Natural killer cell (primary cell): Measurements from ENCODE around the gene NAP1L4. TPM values are rescaled to one million over a fixed set of nuclear protein-coding genes. Genes with fewer than 3 reads are reported as not detected.

Experiments
- ATAC-seq, 3 donors: fragments of 150-1000 bp in 2 of 3; fragments of 200-7000 bp in 1 of 3; cut with Tn5 transposase; 1 replicate in 1 of 3; 2 replicates in 2 of 3; pipeline ENCODE4 v1.10.0; 2021; ENCODE audit warnings: mild to moderate bottlenecking in 2 of 3, moderate library complexity in 2 of 3
- DNase-seq, 2 donors: peaks; one replicate each; pipeline versions ENCODE4 v3.0.0 to v3.0.0-alpha.2; 2013 to 2021; ENCODE audit warnings: mixed read lengths in 1 of 2
- H3K27ac ChIP-seq: one replicate; pipeline ENCODE4 v1.5.1; 2013; ENCODE audit warnings: mild to moderate bottlenecking, low read length
- H3K27me3 ChIP-seq: one replicate; pipeline ENCODE4 v1.6.1; 2013; ENCODE audit warnings: low read length; ENCODE audit not compliant: control insufficient read depth, insufficient read depth
- H3K36me3 ChIP-seq: one replicate; pipeline ENCODE4 v1.6.1; 2013; ENCODE audit warnings: low read length; ENCODE audit not compliant: control insufficient read depth, insufficient read depth
- H3K4me1 ChIP-seq: one replicate; pipeline ENCODE4 v1.6.1; 2013; ENCODE audit warnings: low read length; ENCODE audit not compliant: control insufficient read depth, insufficient read depth
- H3K4me3 ChIP-seq: one replicate; pipeline ENCODE4 v1.5.1; 2013; ENCODE audit warnings: low read length
- H3K9me3 ChIP-seq: one replicate; pipeline ENCODE4 v1.6.1; 2013; ENCODE audit warnings: low read length; ENCODE audit not compliant: control insufficient read depth, insufficient read depth
- H3K27ac Mint-ChIP-seq, 2 donors: one replicate each; pipeline ENCODE4 v1.8.0; 2022; ENCODE audit warnings: mild to moderate bottlenecking in 2 of 2, mixed read lengths in 2 of 2, moderate library complexity in 1 of 2
- H3K27me3 Mint-ChIP-seq, 2 donors: one replicate each; pipeline ENCODE4 v1.8.0; 2022; ENCODE audit warnings: low read depth in 2 of 2, mixed read lengths in 2 of 2
- H3K36me3 Mint-ChIP-seq: one replicate; pipeline ENCODE4 v1.8.0; 2022; ENCODE audit warnings: mixed read lengths
- H3K4me1 Mint-ChIP-seq, 2 donors: one replicate each; pipeline ENCODE4 v1.8.0; 2022; ENCODE audit warnings: mixed read lengths in 2 of 2
- H3K4me3 Mint-ChIP-seq: one replicate; pipeline ENCODE4 v1.8.0; 2022; ENCODE audit warnings: mild to moderate bottlenecking, moderate library complexity, mixed read lengths
- H3K9me3 Mint-ChIP-seq, 2 donors: one replicate each; pipeline ENCODE4 v1.8.0; 2022; ENCODE audit warnings: mixed read lengths in 2 of 2
- WGBS: methylation state at CpG from one replicate; pipeline ENCODE4 v1.1.7; 2013; ENCODE audit warnings: missing lambda C conversion rate; ENCODE audit not compliant: insufficient coverage; 5-methylcytosine and 5-hydroxymethylcytosine counted together
- intact Hi-C: fragments of 100-400 bp; cut with micrococcal nuclease; formaldehyde crosslinking; loops from one replicate; pipeline ENCODE4 v1.14.2; 2022
- total RNA-seq, 4 donors: library from RNA; stranded (reverse); fragments of 120-200 nt in 1 of 4; gene quantifications; one replicate each; pipeline versions ENCODE4 v1.2.3 to v1.2.4, GENCODE V29; 2013 to 2022
- TF ChIP-seq, protein P1 (sequence below): fragments of 200-600 bp; IDR thresholded peaks from one replicate; pipeline ENCODE4 v1.8.0; 2022; ENCODE audit warnings: antibody characterized with exemption

Gene NAP1L4
- total RNA-seq, 3 donors from 2014 or later (not counting 1 experiment from before 2014, with no cell fraction given): 219 to 244 (median 237) TPM

DNA sequence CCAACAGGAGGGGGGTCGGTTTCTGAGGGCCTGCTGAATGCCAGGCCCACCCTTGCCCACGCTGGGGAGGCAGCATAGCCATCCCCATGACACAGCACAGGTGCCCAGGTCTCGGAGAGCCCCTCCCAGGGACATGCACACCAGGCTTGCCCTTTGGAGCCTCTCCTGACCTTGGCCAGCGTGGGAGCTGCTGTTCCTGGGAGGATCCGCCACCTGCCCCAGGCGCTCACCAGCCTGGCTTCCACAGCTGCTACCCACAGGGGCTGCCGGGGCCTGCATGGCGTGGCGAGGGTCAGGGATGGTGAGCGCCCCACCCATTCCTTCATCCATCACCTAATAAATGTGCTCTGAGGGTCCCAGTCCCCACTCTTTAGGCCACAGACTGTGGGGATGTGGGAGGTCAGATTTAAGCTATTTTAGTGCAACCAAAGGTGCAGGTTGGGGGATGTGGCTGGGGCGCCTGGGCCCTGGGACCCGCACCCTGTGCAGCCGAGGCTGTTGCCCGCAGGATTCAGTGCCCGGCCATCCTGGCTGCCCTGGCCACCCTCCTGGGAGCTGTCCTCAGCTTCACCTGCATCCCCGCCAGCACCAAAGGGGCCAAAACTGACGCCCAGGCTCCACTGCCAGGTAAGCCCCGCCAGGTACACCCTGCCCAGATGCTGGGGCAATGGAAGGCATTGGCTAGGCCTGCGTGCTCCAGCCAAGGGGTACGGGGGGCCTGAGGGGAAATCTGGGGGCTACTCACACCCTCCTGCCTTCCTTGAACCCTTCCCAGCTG is 75.8 kb downstream of the NAP1L4 start:
- H3K4me1 Mint-ChIP-seq: peaks cover 10 to 13% of the 10 kb centered on the region in 2 donors
- intact Hi-C loops: no loop called here
- Histone ChIP-seq H3K36me3 (no peaks in the 10 kb centered on the region), H3K4me1 (peaks cover 16% of the 10 kb centered on the region), H3K4me3 (no peak overlapping the region), H3K9me3 (no peaks in the 10 kb centered on the region), H3K27me3 (no peaks in the 10 kb centered on the region), H3K27ac (no peak overlapping the region)
- DNase-seq: no peak
- no peak overlapping the region for H3K27ac Mint-ChIP-seq
- no peak for ATAC-seq
- TF ChIP-seq, protein P1, sequence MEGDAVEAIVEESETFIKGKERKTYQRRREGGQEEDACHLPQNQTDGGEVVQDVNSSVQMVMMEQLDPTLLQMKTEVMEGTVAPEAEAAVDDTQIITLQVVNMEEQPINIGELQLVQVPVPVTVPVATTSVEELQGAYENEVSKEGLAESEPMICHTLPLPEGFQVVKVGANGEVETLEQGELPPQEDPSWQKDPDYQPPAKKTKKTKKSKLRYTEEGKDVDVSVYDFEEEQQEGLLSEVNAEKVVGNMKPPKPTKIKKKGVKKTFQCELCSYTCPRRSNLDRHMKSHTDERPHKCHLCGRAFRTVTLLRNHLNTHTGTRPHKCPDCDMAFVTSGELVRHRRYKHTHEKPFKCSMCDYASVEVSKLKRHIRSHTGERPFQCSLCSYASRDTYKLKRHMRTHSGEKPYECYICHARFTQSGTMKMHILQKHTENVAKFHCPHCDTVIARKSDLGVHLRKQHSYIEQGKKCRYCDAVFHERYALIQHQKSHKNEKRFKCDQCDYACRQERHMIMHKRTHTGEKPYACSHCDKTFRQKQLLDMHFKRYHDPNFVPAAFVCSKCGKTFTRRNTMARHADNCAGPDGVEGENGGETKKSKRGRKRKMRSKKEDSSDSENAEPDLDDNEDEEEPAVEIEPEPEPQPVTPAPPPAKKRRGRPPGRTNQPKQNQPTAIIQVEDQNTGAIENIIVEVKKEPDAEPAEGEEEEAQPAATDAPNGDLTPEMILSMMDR: no peak
- H3K9me3 Mint-ChIP-seq: no peaks in the 10 kb centered on the region
- 94% methylated on average over 17 of the region's 20 CpGs for WGBS
- H3K4me3 Mint-ChIP-seq: no peak overlapping the region
- H3K27me3 Mint-ChIP-seq: no peaks in the 10 kb centered on the region
- no peaks in the 10 kb centered on the region for H3K36me3 Mint-ChIP-seq

DNA sequence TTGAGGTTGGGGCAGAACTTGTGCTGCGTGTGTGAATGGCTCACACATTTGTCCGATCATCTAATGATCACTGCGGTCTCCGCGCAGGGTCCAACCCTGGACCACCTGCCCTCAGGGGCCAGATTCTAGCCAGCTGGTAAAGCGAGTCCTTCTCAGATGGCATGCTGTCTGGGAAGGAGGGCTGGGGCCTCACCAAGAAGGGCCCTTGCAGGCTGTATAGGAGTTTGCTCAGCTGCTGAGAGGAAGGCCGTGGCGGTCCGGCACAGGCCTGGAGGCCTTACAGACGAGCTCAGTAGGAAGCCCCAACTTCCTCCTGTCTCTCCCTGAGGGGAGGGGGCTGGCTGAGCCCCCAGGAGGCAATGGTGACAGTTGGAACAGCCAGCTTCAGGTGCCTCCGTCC is 76.7 kb downstream of the NAP1L4 start:
- H3K4me3 ChIP-seq: no peak overlapping the region
- H3K36me3 ChIP-seq: no peaks in the 10 kb centered on the region
- Mint-ChIP-seq H3K4me3 (no peak overlapping the region), H3K27me3 (no peaks in the 10 kb centered on the region), H3K27ac (no peak overlapping the region), H3K36me3 (no peaks in the 10 kb centered on the region), H3K4me1 (peaks cover 10 to 19% of the 10 kb centered on the region in 2 donors), H3K9me3 (no peaks in the 10 kb centered on the region)
- 82% methylated on average over 11 of the region's 11 CpGs for WGBS
- intact Hi-C loops: no loop called here
- TF ChIP-seq, protein P1: no peak
- DNase-seq (no peak), ATAC-seq (no peak)
- H3K9me3 ChIP-seq: no peaks in the 10 kb centered on the region
- H3K4me1 ChIP-seq: peaks cover 16% of the 10 kb centered on the region
- no peaks in the 10 kb centered on the region for H3K27me3 ChIP-seq
- no peak overlapping the region for H3K27ac ChIP-seq

DNA sequence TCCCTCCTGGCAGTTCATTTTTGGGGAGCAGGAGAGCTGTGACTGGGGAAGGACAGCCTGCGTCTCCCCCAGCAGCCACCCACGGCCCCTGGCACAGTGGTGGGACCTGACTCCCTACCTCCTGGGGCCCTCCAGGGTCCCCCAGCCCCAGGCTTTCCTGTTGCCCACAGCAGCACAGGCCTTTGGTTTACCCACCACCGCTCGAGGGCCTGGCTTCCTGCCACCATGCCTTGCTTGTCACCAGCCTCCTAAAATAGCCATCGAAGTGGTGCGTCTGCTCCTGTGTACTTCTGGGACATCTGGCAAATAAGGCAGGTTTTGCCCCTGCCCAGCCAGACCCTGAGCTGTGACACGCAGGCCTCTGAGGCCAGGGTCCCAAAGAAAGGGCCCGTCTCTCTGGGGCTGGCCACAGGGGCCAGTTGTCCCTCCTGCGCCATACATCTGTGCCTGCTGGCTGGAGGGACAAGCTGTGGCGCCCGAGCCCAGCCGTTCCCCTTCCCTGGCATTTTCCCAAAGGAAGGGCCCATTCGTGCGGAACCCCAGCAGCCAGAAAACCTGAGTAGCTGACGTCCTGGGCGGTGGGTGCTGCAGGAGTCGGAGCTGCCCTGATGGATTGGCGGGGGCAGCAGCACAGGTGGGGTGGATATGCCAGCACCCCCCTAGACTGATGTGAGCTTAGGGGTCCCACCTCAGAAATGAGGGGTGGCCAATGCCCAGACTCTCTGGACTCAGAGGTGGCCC is 77.5 kb downstream of the NAP1L4 start:
- no peak for DNase-seq
- intact Hi-C loops: no loop called here
- Mint-ChIP-seq H3K36me3 (no peaks in the 10 kb centered on the region), H3K27ac (peak overlapping the region in 1 of 2 donors; percentile 42), H3K27me3 (no peaks in the 10 kb centered on the region), H3K9me3 (no peaks in the 10 kb centered on the region), H3K4me1 (peaks cover 10 to 21% of the 10 kb centered on the region in 2 donors), H3K4me3 (no peak overlapping the region)
- peak in 1 of 3 donors; percentile 53 for ATAC-seq
- H3K27me3 ChIP-seq: no peaks in the 10 kb centered on the region
- peaks cover 16% of the 10 kb centered on the region for H3K4me1 ChIP-seq
- TF ChIP-seq, protein P1: no peak
- H3K4me3 ChIP-seq: no peak overlapping the region
- 54% methylated on average over 18 of the region's 18 CpGs for WGBS
- no peaks in the 10 kb centered on the region for H3K9me3 ChIP-seq
- no peaks in the 10 kb centered on the region for H3K36me3 ChIP-seq
- no peak overlapping the region for H3K27ac ChIP-seq
